Measurements from ENCODE around the gene STAC2. TPM values are rescaled to one million over a fixed set of nuclear protein-coding genes. Genes with fewer than 3 reads are reported as not detected.
A peak's percentile ranks its signal among the peaks of the same experiment; 100 is the strongest.

Gene STAC2
- total and polyA plus RNA-seq, 7 donors, result 0.07 to 1.2 (median 0.32) TPM; not detected in 1

- TF ChIP-seq, protein P1, sequence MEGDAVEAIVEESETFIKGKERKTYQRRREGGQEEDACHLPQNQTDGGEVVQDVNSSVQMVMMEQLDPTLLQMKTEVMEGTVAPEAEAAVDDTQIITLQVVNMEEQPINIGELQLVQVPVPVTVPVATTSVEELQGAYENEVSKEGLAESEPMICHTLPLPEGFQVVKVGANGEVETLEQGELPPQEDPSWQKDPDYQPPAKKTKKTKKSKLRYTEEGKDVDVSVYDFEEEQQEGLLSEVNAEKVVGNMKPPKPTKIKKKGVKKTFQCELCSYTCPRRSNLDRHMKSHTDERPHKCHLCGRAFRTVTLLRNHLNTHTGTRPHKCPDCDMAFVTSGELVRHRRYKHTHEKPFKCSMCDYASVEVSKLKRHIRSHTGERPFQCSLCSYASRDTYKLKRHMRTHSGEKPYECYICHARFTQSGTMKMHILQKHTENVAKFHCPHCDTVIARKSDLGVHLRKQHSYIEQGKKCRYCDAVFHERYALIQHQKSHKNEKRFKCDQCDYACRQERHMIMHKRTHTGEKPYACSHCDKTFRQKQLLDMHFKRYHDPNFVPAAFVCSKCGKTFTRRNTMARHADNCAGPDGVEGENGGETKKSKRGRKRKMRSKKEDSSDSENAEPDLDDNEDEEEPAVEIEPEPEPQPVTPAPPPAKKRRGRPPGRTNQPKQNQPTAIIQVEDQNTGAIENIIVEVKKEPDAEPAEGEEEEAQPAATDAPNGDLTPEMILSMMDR (IDR thresholded peaks at IDR 0.05), result no peak
- 34 to 54% (median 38%) methylated on average over 10 of the region's 10 CpGs for WGBS, 3 donors
- Histone ChIP-seq H3K36me3 (ENCODE audit: insufficient read depth in 1 of 2, low read depth in 1 of 2) (peaks cover 3 to 55% of the 10 kb centered on the region in 2 donors), H3K4me1 (peaks cover 37% of the 10 kb centered on the region), H3K27ac (peak overlapping the region; percentile 81), H3K9me3 (no peaks in the 10 kb centered on the region), H3K4me3 (no peak overlapping the region), H3K27me3 (ENCODE audit: insufficient read depth in 3 of 3, low read length in 2 of 3) (no peaks in the 10 kb centered on the region)
- DNase-seq (peak; percentile 52 to 80), ATAC-seq (peak; percentile 60 to 79 (median 75))
- intact Hi-C loops (cut with DNase I), result no loop called here
These were observed 50.1 kb downstream of the STAC2 start for GRCh38 chr17:39175695-39176093.

DNA sequence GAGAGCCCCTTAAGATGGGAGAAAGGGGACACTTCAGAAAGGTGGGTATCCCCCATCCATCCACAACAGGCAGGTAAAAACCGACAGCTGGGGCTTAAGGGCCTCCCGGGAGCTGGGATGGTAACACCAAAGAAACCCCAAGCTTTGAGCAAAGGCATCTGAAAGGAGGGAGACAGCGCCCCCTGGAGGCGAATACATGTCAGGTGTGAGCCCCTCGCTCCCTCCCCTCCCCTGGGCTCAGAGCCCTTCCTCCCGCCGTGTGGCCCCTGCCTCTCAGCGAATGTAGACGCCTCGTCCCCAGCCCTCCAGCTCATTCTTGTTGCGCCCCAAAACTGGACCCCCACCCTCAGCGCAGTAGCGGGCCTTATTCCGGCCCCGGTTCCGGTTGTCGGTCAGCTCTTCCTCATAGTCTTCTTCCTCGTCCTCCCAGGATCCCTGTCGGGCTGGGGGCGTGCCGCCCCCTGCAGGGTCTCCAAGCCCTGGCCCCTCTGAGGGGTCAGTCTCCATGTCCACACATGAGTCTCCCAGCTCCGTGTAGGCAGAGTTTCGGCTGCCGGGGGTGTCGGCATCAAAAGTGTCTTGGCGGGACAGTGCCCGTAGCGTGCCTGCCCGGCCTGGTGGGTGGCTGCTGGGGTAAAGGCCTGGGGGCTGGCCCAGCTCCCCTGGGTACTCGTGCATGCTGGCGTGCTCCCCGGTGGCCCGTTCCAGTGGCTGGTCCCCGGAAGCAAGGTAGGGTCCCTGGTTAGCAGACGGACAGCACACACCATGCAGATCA is 50.6 kb downstream of the STAC2 start:
- WGBS, 3 donors, result 49 to 57% (median 56%) methylated on average over 31 to 35 of the region's 35 CpGs
- peaks cover 37% of the 10 kb centered on the region for H3K4me1 ChIP-seq
- peak; percentile 84 to 90 for DNase-seq
- ATAC-seq, result peak; percentile 55 to 75 (median 63)
- no peaks in the 10 kb centered on the region for H3K9me3 ChIP-seq
- TF ChIP-seq, protein P1 (IDR thresholded peaks at IDR 0.05), result peak; percentile 87
- peaks cover 3 to 49% of the 10 kb centered on the region in 2 donors for H3K36me3 ChIP-seq (ENCODE audit: insufficient read depth in 1 of 2, low read depth in 1 of 2)
- H3K27me3 ChIP-seq (ENCODE audit: insufficient read depth in 3 of 3, low read length in 2 of 3), result no peaks in the 10 kb centered on the region
- peak overlapping the region; percentile 81 for H3K27ac ChIP-seq
- no peak overlapping the region for H3K4me3 ChIP-seq
- intact Hi-C loops (cut with DNase I), result no loop called here

GRCh38 chr17:39173526-39174274 is 52.0 kb downstream of the STAC2 start:
- intact Hi-C loops (cut with DNase I), result no loop called here

GRCh38 chr17:39173080-39173479 is 52.7 kb downstream of the STAC2 start:
- intact Hi-C loops (cut with DNase I), result no loop called here
- H3K4me1 ChIP-seq, result peaks cover 34% of the 10 kb centered on the region
- peak overlapping the region; percentile 81 for H3K27ac ChIP-seq
- peaks cover 3 to 29% of the 10 kb centered on the region in 2 donors for H3K36me3 ChIP-seq (ENCODE audit: insufficient read depth in 1 of 2, low read depth in 1 of 2)
- no peak for DNase-seq
- 62 to 69% (median 65%) methylated on average over 5 of the region's 5 CpGs for WGBS, 3 donors
- peaks cover 4% of the 10 kb centered on the region for H3K9me3 ChIP-seq
- no peak overlapping the region for H3K4me3 ChIP-seq
- TF ChIP-seq, protein P1 (IDR thresholded peaks at IDR 0.05), result no peak
- no peaks in the 10 kb centered on the region for H3K27me3 ChIP-seq (ENCODE audit: insufficient read depth in 3 of 3, low read length in 2 of 3)
- no peak for ATAC-seq

More at GRCh38 chr17:39173526-39174274, 52.0 kb downstream of the STAC2 start:
- no peaks in the 10 kb centered on the region for H3K27me3 ChIP-seq (ENCODE audit: insufficient read depth in 3 of 3, low read length in 2 of 3)
- peaks cover 34% of the 10 kb centered on the region for H3K4me1 ChIP-seq
- no peaks in the 10 kb centered on the region for H3K9me3 ChIP-seq
- DNase-seq (no peak), ATAC-seq (peak; percentile 11 to 29 (median 18))
- TF ChIP-seq, protein P1 (IDR thresholded peaks at IDR 0.05), result no peak
- 31 to 49% (median 32%) methylated on average over 10 of the region's 10 CpGs for WGBS, 3 donors
- H3K4me3 ChIP-seq, result no peak overlapping the region
- H3K27ac ChIP-seq, result peak overlapping the region; percentile 81
- peaks cover 3 to 35% of the 10 kb centered on the region in 2 donors for H3K36me3 ChIP-seq (ENCODE audit: insufficient read depth in 1 of 2, low read depth in 1 of 2)

Data from psoas muscle (tissue), 8 donors.